HG03025 (cell line): Measurements from ENCODE around the gene LPCAT4.
"Not testable (repeated sequence)": the region's sequence is repeated elsewhere in the genome, so short reads cannot be mapped to it uniquely, and the experiment has no call there.

ENCODE experiments used
- ATAC-seq: cut with Tn5 transposase; IDR thresholded peaks from one replicate; pipeline ENCODE4 v1.9.1; 2021; ENCODE audit warnings: mild to moderate bottlenecking, moderate library complexity; ENCODE audit not compliant: unreplicated experiment, low FRiP score

Gene LPCAT4, protein sequence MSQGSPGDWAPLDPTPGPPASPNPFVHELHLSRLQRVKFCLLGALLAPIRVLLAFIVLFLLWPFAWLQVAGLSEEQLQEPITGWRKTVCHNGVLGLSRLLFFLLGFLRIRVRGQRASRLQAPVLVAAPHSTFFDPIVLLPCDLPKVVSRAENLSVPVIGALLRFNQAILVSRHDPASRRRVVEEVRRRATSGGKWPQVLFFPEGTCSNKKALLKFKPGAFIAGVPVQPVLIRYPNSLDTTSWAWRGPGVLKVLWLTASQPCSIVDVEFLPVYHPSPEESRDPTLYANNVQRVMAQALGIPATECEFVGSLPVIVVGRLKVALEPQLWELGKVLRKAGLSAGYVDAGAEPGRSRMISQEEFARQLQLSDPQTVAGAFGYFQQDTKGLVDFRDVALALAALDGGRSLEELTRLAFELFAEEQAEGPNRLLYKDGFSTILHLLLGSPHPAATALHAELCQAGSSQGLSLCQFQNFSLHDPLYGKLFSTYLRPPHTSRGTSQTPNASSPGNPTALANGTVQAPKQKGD

DNA sequence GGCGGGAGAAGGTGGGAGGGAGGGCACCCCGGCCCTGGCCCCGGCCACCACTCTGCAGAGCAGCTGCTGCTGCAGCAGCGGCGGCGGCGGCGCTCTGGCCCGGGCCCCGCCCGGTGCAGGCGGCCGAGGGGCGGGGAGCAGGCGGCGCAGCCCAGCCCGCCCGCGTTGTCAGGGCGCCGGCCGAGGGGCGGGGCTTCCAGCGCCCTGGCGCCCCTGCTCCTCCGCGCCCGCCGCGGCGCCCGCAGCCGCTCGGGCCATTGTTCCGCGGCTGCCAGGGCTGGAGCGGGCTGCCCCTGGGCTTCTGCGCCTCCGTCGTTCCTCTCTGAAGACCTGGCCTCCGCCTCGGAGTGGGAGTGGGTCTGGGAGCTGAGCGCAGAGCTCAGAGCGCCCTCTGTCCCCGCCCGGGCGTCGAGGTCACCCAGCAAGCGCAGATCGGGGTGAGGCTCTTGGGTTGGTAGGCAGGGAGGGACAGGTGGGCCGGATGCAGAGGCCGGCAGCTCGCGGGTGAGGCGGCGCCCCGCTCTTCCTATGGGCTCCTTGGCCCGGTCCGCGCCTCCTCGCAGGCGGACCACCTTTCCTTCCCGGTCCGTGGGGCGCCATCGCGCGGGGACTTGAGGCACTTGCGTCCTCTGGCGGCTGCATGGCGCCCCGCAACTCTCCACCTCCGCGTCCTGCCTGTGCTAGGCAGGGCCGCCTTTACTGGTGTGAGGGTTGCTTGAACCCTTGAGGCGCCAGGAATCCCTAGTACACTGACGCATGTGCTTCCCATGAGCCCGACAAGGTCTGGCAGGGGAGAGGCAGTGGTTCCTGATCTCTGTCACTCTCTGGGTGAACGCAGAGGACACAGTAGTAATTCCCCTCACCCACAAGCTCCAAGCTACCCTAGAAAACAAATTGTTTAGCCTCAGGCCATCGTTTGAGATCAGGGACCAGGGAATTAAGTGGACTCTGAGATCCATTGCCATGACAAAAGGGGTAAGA, at the start of gene LPCAT4:
Gene LPCAT4 (minus strand): TSS at position 96 of the 981 bp plus-strand sequence. CDS start 96 bp downstream, outside the sequence.
- ATAC-seq = peak; percentile 76

DNA sequence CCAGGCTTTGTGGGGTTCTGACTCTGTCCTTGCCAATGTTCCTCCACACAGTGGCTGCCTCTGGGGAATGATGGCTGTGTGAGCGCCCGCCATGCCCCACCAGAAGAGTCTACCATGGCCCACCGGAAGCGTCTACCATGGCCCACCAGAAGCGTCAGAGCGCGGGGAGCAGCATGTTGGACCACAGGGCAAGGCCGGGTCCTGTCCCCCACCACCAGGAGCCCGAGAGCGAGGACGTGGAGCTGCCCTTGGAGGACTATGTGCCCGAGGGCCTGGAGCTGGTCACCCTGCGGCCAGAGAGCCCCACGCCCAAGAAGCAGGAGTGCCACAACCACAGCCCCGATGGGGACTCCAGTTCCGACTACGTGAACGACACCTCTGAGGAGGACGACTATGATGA, 42.5 kb upstream of the LPCAT4 start:
- ATAC-seq = not testable (repeated sequence)

DNA sequence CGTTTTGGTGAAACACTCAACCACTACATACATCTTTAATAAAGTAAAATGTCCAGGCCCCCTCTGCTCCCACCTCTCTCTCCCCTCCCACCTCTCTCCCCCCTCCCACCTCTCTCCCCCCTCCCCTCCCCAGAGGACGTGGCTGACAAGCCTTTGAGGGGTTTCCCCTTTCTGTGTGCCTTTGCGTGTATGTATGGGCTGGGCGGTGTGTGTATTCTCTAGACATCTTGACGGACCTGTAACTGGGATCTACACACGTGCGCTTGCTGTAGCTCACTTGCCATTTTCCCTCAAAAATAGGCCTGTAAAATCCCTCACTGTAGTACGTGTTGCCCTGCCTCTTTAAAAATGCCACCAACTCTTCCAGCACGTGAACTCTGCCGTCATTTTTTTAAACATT, 42.0 kb upstream of the LPCAT4 start:
- ATAC-seq = not testable (repeated sequence)

DNA sequence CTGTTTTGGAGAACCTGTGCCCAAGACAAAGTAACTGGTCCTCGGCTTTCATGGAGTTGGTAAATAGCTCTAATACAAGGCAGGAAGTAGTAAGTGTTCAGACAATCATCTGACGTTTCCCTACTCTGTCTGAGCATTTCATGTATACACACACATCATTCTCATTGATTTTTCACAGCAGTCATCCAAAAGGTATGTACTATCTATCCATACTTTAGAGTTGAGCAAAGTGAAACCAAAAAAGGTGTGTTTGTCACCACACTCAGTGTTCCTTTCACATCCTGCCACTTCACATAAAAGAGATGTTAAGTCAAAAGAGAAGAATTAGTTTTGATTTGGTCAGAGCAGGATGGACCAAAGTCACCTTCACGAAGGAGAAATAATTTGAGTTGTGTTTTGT, 36.9 kb upstream of the LPCAT4 start:
- not testable (repeated sequence) for ATAC-seq

DNA sequence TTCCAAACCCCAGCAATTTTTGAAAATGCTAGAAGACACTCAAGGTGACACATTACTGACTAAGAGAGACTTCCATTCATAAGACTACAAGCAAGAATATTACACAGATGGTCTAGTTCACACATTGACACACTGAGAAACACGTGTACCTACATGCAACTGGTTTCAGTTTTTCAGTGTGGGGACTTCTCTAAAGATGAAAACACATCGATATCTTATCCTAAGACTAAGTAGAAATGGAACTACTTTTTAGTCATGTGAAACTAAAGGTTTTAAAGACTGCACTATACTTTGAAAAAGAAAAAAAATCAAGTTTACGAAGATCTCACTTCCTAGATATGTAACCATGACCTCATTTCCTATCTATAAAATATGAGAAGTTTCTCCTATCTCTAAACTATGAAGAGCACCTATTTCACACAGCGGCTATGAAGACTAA, 36.2 kb upstream of the LPCAT4 start:
- peak; percentile 72 for ATAC-seq

DNA sequence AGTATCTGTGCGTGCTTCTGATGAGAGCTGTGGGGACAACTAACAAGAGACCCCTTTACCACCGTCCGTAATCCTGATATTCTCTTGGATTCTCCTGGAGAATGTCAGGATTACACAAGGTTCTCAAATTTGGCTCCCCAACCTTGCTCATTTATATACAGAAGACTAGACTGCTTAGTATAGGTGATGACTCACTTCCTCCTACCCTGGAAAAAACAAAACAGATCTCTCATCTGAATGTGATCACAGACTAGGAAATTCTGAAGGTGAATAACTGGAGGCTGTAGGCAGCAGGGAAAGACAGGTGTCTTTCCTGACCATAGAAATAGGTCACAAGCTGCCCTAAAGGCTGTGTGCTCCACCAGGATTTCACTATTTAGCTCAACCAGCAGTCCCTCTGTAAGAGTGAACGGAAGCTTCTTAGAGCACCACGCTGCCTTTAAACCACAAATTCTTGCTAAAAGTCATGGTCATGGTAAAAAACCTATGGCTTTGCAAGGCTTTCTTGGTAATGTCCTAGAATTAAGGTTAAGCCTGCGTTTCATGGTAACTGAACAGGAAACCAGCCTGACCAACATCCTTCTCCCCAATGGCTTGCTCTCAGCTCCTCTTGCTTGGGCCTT, 30.8 kb upstream of the LPCAT4 start:
- ATAC-seq = not testable (repeated sequence)

DNA sequence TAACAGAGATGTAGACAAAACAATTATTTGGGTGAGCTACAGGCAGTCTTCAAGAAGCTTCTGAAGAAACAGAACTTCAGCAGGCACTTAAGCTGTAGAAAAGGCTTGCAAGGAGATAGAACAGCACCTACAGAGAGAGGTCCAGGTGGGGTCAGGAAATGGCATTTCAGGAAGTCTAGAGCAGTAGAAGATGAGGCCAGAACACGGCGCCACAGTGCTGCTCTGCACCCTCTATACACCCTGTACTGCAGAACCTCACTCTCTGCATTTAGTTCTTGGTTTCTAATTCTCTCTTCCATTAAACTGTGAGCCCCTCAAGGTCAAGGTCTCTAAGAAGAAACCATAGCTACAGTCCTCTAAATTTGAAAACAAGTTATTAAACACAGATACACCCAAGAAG, 26.0 kb upstream of the LPCAT4 start:
- ATAC-seq = not testable (repeated sequence)

DNA sequence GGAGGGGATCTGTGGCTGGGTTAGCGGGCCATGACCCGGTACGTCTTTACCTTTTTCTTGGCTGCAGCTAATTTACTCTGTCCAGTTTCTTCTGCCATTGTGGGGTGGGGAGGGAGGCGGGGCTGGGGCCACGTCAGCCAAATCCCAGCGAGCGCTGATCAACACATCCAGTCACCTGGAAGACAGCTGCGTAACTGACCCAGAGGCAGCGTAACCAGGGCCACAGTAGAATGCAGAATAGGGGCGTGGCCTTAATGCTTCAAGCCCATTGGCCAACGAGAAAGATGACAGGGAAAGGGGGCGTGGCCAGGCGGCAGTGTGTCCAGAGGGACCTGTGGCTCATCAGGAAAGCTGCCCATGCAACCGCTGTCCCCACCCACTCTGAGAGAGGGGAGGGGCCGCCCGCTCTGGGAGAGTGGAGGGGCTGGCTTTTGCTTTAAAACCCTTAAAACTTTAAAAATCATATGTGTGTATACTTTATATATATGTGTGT, 22.6 kb upstream of the LPCAT4 start:
- not testable (repeated sequence) for ATAC-seq

DNA sequence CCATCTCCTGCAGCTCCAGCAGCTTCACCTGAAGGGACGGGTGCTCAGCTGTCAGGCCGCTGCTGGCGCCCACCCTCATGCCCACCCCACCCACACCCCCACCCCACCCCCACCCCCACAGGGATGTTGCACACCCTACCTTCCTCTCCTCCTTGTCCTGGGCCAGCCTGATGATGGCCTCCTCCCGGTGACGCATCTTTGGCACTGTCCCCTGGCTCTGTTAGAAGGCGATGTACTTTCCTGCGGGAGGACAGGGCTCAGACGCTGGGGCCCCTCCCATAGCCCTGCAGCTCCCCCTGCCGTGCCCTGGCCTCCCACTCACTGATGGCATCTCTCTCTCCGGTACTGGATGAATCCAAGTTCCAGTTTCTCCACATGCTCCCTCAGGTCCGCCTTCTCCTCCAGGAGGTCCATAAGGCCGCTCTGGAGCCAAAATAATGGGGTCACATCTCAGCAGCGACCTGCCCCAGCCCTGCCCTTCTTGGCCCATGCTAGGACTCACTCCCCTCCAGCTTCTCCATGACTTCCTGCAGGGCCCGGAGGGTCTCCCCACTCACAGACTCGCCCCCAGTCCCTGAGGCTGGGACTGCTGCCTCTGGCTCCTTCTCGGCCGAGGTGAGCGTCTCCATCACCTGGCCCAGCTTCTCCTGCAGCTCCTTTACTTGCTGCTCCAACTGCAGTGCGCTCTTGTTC, 15.0 kb upstream of the LPCAT4 start:
- not testable (repeated sequence) for ATAC-seq

DNA sequence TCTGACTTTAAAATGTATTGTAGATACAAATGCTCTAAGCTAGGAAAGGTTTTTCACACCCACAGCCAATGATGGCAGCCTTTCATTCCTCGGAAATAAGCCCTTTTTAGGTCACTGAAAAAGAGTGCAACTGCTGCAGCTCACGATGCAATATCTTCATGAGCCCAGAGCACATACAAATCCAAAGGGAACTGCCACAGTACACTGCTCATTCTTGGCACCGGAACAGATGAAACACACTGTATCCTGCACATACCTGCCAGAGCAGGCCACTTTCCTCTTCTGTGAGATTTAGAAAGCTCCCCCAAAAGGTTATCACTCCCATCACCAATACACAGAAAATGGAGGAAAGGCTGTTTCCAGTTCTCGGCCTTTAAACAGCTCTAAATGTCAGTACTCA, 13.5 kb upstream of the LPCAT4 start:
- ATAC-seq = not testable (repeated sequence)

DNA sequence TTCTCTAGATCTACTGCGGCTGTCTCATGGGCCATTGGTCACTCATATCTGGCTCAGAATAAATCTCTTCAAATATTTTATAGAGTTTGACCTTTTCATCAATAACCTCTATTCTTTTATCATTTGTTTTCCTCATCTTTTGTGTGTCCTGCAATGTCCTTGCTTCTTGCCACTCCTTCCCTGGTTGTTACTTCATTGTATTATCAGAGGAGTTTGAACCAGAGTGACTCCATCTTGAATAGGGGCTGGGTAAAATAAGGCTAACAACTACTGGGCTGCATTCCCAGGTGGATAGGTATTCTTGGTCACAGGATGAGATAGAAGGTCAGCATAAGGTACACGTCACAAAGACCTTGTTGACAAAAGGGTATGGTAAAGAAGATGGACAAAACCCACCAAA, 9.9 kb upstream of the LPCAT4 start:
- no peak for ATAC-seq

DNA sequence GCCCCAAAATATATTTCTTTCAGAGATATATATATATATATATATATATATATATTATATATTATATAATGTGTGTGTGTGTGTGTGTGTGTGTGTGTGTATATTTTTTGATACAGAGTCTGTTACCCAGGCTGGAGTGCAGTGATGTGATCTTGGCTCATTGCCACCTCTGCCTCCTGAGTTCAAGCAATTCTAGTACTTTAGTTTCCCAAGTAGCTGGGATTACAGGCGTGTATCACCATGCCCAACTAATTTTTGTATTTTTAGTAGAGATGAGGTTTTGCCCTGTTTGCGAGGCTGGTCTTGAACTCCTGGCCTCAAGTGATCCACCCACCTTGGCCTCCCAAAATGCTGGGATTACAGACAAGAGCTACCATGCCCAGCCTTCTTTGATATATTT, 8.5 kb upstream of the LPCAT4 start:
- ATAC-seq = not testable (repeated sequence)

DNA sequence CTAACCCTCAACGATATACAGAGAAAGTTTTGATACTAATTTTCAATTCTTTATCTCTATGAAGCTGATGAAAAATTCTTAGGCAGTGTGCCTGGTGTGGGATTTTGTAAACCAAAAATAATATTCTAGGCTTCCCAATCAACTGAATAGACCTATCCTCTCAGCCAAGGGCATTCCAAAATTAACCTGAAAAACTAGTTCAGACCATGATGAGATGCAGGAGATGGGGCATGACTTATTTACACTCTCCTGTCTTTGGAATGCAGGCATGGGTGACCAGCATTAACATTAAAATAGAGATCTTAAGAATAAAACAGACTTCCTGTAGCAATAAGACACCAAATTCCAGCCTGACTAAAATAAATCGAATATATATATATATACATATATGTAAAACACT, 7.8 kb upstream of the LPCAT4 start:
- ATAC-seq = no peak

DNA sequence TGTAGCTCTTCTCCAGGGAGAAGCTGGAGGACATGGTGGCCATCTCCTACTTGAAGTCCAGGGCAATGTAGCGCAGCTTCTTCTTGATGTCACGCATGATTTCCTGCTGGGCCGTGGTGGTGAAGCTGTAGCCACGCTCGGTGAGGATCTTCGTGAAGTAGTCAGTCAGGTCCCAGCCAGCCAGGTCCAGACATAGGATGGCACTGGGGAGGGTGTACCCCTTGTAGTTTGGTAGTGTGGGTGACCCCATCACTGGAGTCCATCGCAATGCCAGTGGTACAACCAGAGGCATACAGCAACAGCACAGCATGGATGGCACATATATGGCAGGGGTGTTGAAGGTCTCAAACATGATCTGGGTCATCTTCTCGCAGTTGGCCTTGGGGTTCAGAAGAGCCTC, 7.0 kb upstream of the LPCAT4 start:
- no peak for ATAC-seq

DNA sequence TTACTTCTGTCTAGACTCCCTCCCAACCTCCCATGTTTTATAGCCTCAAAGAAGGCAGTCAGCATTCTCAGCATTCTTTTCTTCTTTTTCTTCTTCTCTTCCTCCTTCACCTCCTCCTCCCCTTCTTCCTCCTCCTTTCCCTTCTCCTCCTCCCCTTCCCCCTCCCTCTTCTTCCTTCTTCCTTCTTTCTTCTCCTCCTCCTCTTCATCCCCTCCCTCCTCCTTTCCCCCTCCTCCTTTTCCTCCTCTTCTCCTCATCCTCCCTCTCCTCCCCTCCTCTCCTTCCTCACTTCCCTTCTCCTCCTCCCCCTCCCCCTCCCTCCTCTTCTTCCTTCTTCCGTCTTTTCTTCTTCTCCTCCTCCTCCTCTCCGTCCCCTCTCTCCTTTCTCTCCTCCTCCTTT, 3.6 kb upstream of the LPCAT4 start:
- no peak for ATAC-seq

DNA sequence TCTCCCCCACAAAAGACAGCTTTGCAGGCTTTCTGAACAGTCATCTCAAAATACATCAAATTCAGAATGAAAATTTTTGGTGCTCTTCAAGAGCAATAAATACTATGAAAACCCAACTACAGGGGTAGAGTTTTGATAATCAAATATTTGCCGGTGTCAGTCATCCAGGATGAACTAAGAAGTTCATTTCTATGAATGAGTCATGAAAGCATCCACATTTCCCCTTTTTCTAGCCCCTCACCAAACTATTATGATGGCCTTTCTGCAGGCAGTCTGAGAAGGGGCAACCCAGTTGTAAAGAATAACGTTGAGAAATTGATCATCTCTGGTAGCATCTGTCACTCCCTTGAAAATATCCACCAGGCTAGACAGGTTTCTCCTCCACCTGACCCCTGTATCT, 3.1 kb upstream of the LPCAT4 start:
- no peak for ATAC-seq

DNA sequence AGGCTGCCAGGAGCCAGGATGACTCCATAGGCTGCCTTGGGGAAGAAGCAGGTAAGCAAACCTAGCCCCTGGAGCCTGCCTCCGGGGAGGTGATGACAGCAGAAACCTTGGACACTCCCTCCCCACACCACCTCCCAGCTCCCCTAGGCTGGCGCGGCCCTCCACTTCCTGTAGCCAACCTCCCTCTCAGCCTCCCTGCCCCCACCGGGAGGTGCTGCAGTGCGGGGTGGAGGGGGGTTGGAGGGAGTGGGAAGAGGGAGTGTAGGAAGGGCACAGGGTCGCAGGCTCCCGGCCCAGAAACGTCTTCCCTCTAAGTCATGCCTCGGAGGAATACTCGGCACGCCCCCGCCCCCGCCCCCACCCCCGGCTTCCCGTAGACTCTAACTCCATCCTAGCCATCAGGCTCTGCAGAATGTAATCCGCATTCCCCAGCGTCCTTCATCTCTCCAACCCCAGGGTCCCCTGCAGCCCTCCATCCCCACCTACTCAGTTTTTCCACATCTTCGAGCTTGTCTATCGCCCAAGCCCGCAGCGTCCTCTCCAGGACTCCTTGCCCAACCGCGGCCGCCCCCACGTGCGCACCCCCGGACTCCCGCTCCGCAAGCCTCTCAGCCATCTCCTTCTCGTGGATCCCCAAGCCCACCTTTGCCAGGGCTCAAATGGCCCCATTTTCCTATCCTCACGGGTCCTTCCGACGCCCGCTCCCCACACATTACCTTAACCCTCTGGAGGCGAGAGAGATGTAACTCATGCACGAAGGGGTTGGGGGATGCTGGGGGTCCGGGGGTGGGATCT, 528 bp downstream of the LPCAT4 start:
- no peak for ATAC-seq

DNA sequence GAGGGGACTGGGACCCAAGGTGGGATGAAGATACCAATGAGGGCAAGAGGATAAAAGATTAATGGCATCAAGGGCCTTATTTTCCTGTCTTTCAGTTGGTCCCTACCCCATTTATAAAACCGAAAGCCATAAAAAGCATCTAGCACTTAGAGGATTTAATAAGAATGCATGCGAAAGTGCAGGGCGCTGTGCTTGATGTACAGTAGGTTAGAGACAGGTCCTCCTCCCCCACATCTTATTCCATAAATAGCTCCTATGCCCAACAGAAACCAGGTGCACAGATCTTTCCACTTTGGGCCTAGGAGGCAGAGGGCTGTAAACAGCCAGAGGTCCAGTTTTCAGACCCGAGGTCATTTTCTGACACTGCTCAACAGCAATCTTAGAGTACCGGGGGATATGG, 1.2 kb downstream of the LPCAT4 start:
- no peak for ATAC-seq
